ENCODE data around the gene CGA.
"Not testable (repeated sequence)": the region's sequence is repeated elsewhere in the genome, so short reads cannot be mapped to it uniquely, and the experiment has no call there.

The CGA gene

GRCh38 chr6:87095087-87095509 lies at the start of gene CGA:
Gene CGA, minus strand, starts transcription at chr6:87095106. Its CDS starts 6,906 bp downstream, at chr6:87088200.
- Histone ChIP-seq H3K27ac (ENCODE audit: low read depth, low read length) (peak within 1 kb of the TSS; percentile 21; the same call in 1 of the 2 replicates), H3K79me2 (ENCODE audit: control insufficient read depth, insufficient read depth, low read length, unreplicated experiment) (no peaks in the 10 kb centered on the region), H2AFZ (ENCODE audit: low read length, unreplicated experiment) (no peak within 1 kb of the TSS), H3K36me3 (ENCODE audit: insufficient read depth, low read length) (no peaks in the 10 kb centered on the region), H3K4me1 (ENCODE audit: control insufficient read depth, insufficient read depth, low read length, unreplicated experiment) (peaks cover 15% of the 10 kb centered on the region), H3K4me3 (ENCODE audit: low read depth, low read length) (no peak within 1 kb of the TSS), H3K27me3 (ENCODE audit: insufficient read depth, low read length) (no peaks in the 10 kb centered on the region)

GRCh38 chr6:87139927-87140326 lies 45.0 kb upstream of the CGA start:
- H2AFZ ChIP-seq (ENCODE audit: low read length, unreplicated experiment); H3K27me3 ChIP-seq (ENCODE audit: insufficient read depth, low read length); H3K27ac ChIP-seq (ENCODE audit: low read depth, low read length); H3K36me3 ChIP-seq (ENCODE audit: insufficient read depth, low read length); H3K79me2 ChIP-seq (ENCODE audit: control insufficient read depth, insufficient read depth, low read length, unreplicated experiment); H3K4me1 ChIP-seq (ENCODE audit: control insufficient read depth, insufficient read depth, low read length, unreplicated experiment); H3K4me3 ChIP-seq (ENCODE audit: low read depth, low read length): not testable (repeated sequence)

- Histone ChIP-seq H2AFZ (ENCODE audit: low read length, unreplicated experiment) (no peak overlapping the region), H3K27ac (ENCODE audit: low read depth, low read length) (no peak overlapping the region), H3K27me3 (ENCODE audit: insufficient read depth, low read length) (peaks cover 5% of the 10 kb centered on the region; the same call in 1 of the 2 replicates), H3K36me3 (ENCODE audit: insufficient read depth, low read length) (no peaks in the 10 kb centered on the region), H3K4me3 (ENCODE audit: low read depth, low read length) (no peak overlapping the region), H3K4me1 (ENCODE audit: control insufficient read depth, insufficient read depth, low read length, unreplicated experiment) (no peaks in the 10 kb centered on the region), H3K79me2 (ENCODE audit: control insufficient read depth, insufficient read depth, low read length, unreplicated experiment) (no peaks in the 10 kb centered on the region)
These were observed 44.3 kb upstream of the CGA start for GRCh38 chr6:87139236-87139635.

- no peak overlapping the region for H3K4me3 ChIP-seq (ENCODE audit: low read depth, low read length)
- H3K36me3 ChIP-seq (ENCODE audit: insufficient read depth, low read length), result no peaks in the 10 kb centered on the region
- no peaks in the 10 kb centered on the region for H3K4me1 ChIP-seq (ENCODE audit: control insufficient read depth, insufficient read depth, low read length, unreplicated experiment)
- H3K79me2 ChIP-seq (ENCODE audit: control insufficient read depth, insufficient read depth, low read length, unreplicated experiment), result no peaks in the 10 kb centered on the region
- no peak overlapping the region for H2AFZ ChIP-seq (ENCODE audit: low read length, unreplicated experiment)
- no peak overlapping the region for H3K27ac ChIP-seq (ENCODE audit: low read depth, low read length)
- peaks cover 5% of the 10 kb centered on the region; the same call in 1 of the 2 replicates for H3K27me3 ChIP-seq (ENCODE audit: insufficient read depth, low read length)
These were observed 42.1 kb upstream of the CGA start for GRCh38 chr6:87136963-87137362.

GRCh38 chr6:87127737-87128136 lies 32.8 kb upstream of the CGA start:
- Histone ChIP-seq H2AFZ (ENCODE audit: low read length, unreplicated experiment) (no peak overlapping the region), H3K4me1 (ENCODE audit: control insufficient read depth, insufficient read depth, low read length, unreplicated experiment) (no peaks in the 10 kb centered on the region), H3K79me2 (ENCODE audit: control insufficient read depth, insufficient read depth, low read length, unreplicated experiment) (no peaks in the 10 kb centered on the region)

GRCh38 chr6:87126501-87126900 lies 31.6 kb upstream of the CGA start:
- H2AFZ ChIP-seq (ENCODE audit: low read length, unreplicated experiment), result no peak overlapping the region
- H3K27ac ChIP-seq (ENCODE audit: low read depth, low read length), result no peak overlapping the region
- H3K4me1 ChIP-seq (ENCODE audit: control insufficient read depth, insufficient read depth, low read length, unreplicated experiment), result no peaks in the 10 kb centered on the region
- H3K4me3 ChIP-seq (ENCODE audit: low read depth, low read length), result no peak overlapping the region
- H3K79me2 ChIP-seq (ENCODE audit: control insufficient read depth, insufficient read depth, low read length, unreplicated experiment), result no peaks in the 10 kb centered on the region
- peaks cover 27% of the 10 kb centered on the region for H3K27me3 ChIP-seq (ENCODE audit: insufficient read depth, low read length)
- no peaks in the 10 kb centered on the region for H3K36me3 ChIP-seq (ENCODE audit: insufficient read depth, low read length)

More at GRCh38 chr6:87127737-87128136, 32.8 kb upstream of the CGA start:
- Histone ChIP-seq H3K27me3 (ENCODE audit: insufficient read depth, low read length) (peaks cover 16% of the 10 kb centered on the region), H3K4me3 (ENCODE audit: low read depth, low read length) (no peak overlapping the region), H3K36me3 (ENCODE audit: insufficient read depth, low read length) (no peaks in the 10 kb centered on the region), H3K27ac (ENCODE audit: low read depth, low read length) (no peak overlapping the region)

GRCh38 chr6:87124074-87124473 lies 29.2 kb upstream of the CGA start:
- H2AFZ ChIP-seq (ENCODE audit: low read length, unreplicated experiment), result no peak overlapping the region
- H3K4me3 ChIP-seq (ENCODE audit: low read depth, low read length), result no peak overlapping the region
- no peaks in the 10 kb centered on the region for H3K79me2 ChIP-seq (ENCODE audit: control insufficient read depth, insufficient read depth, low read length, unreplicated experiment)
- H3K27ac ChIP-seq (ENCODE audit: low read depth, low read length), result no peak overlapping the region
- H3K36me3 ChIP-seq (ENCODE audit: insufficient read depth, low read length), result no peaks in the 10 kb centered on the region
- peaks cover 27% of the 10 kb centered on the region for H3K27me3 ChIP-seq (ENCODE audit: insufficient read depth, low read length)
- H3K4me1 ChIP-seq (ENCODE audit: control insufficient read depth, insufficient read depth, low read length, unreplicated experiment), result no peaks in the 10 kb centered on the region

GRCh38 chr6:87122477-87122876 lies 27.6 kb upstream of the CGA start:
- H3K27me3 ChIP-seq (ENCODE audit: insufficient read depth, low read length), result peaks cover 27% of the 10 kb centered on the region
- no peak overlapping the region for H3K4me3 ChIP-seq (ENCODE audit: low read depth, low read length)
- H3K36me3 ChIP-seq (ENCODE audit: insufficient read depth, low read length), result no peaks in the 10 kb centered on the region
- H2AFZ ChIP-seq (ENCODE audit: low read length, unreplicated experiment), result no peak overlapping the region
- no peak overlapping the region for H3K27ac ChIP-seq (ENCODE audit: low read depth, low read length)
- no peaks in the 10 kb centered on the region for H3K79me2 ChIP-seq (ENCODE audit: control insufficient read depth, insufficient read depth, low read length, unreplicated experiment)
- no peaks in the 10 kb centered on the region for H3K4me1 ChIP-seq (ENCODE audit: control insufficient read depth, insufficient read depth, low read length, unreplicated experiment)

- H2AFZ ChIP-seq (ENCODE audit: low read length, unreplicated experiment), result no peak overlapping the region
- H3K4me1 ChIP-seq (ENCODE audit: control insufficient read depth, insufficient read depth, low read length, unreplicated experiment), result no peaks in the 10 kb centered on the region
- no peaks in the 10 kb centered on the region for H3K79me2 ChIP-seq (ENCODE audit: control insufficient read depth, insufficient read depth, low read length, unreplicated experiment)
- H3K27ac ChIP-seq (ENCODE audit: low read depth, low read length), result no peak overlapping the region
- no peaks in the 10 kb centered on the region for H3K36me3 ChIP-seq (ENCODE audit: insufficient read depth, low read length)
- peaks cover 15% of the 10 kb centered on the region; the same call in 1 of the 2 replicates for H3K27me3 ChIP-seq (ENCODE audit: insufficient read depth, low read length)
- no peak overlapping the region for H3K4me3 ChIP-seq (ENCODE audit: low read depth, low read length)
These were observed 23.1 kb upstream of the CGA start for GRCh38 chr6:87118054-87118453.

GRCh38 chr6:87116922-87117321 lies 22.0 kb upstream of the CGA start:
- no peaks in the 10 kb centered on the region for H3K36me3 ChIP-seq (ENCODE audit: insufficient read depth, low read length)
- no peak overlapping the region for H2AFZ ChIP-seq (ENCODE audit: low read length, unreplicated experiment)

GRCh38 chr6:87115402-87116135 lies 20.7 kb upstream of the CGA start:
- no peak overlapping the region for H3K27ac ChIP-seq (ENCODE audit: low read depth, low read length)
- H3K4me3 ChIP-seq (ENCODE audit: low read depth, low read length), result no peak overlapping the region
- no peaks in the 10 kb centered on the region; the same call in 1 of the 2 replicates for H3K27me3 ChIP-seq (ENCODE audit: insufficient read depth, low read length)
- no peaks in the 10 kb centered on the region for H3K4me1 ChIP-seq (ENCODE audit: control insufficient read depth, insufficient read depth, low read length, unreplicated experiment)
- H3K36me3 ChIP-seq (ENCODE audit: insufficient read depth, low read length), result no peaks in the 10 kb centered on the region
- no peak overlapping the region for H2AFZ ChIP-seq (ENCODE audit: low read length, unreplicated experiment)
- H3K79me2 ChIP-seq (ENCODE audit: control insufficient read depth, insufficient read depth, low read length, unreplicated experiment), result no peaks in the 10 kb centered on the region

More at GRCh38 chr6:87116922-87117321, 22.0 kb upstream of the CGA start:
- no peaks in the 10 kb centered on the region for H3K4me1 ChIP-seq (ENCODE audit: control insufficient read depth, insufficient read depth, low read length, unreplicated experiment)
- H3K27ac ChIP-seq (ENCODE audit: low read depth, low read length), result no peak overlapping the region
- no peak overlapping the region for H3K4me3 ChIP-seq (ENCODE audit: low read depth, low read length)
- no peaks in the 10 kb centered on the region for H3K79me2 ChIP-seq (ENCODE audit: control insufficient read depth, insufficient read depth, low read length, unreplicated experiment)
- H3K27me3 ChIP-seq (ENCODE audit: insufficient read depth, low read length), result peaks cover 3% of the 10 kb centered on the region; the same call in 1 of the 2 replicates
